Measurements from ENCODE around the gene RCCD1. TPM values are rescaled to one million over a fixed set of nuclear protein-coding genes. Genes with fewer than 3 reads are reported as not detected.

The RCCD1 gene
- total and polyA plus RNA-seq, 12 donors: 5.5 to 11.8 (median 7.6) TPM

DNA sequence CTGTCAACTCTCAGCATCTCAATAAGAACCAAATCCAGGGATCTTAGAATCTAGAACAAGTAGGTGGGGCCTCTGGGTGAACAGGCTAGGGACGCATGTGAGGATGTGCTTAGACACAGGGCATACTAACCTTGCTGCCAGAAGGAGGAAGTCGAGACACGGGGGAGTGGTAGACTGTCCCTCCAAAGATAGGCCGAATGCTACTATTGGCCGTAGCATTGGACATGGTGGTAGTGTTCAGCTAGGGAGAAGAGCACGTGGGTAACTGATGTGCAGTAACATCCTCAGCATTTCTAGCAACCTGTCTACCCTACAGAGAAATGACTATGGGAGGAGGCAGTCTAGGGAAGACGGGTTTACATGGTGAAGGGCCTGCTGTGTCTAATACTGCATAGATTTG is 15.6 kb downstream of the RCCD1 start:
- Histone ChIP-seq H3K4me3 (no peak overlapping the region), H3K4me1 (no peaks in the 10 kb centered on the region), H3K9me3 (no peaks in the 10 kb centered on the region), H3K36me3 (peaks cover 0 to 92% (median 0%) of the 10 kb centered on the region in 9 donors), H3K27ac (no peak overlapping the region), H3K27me3 (no peaks in the 10 kb centered on the region)
- WGBS, 2 donors: 92 to 94% methylated on average over 7 of the region's 7 CpGs
- TF ChIP-seq, protein P1, sequence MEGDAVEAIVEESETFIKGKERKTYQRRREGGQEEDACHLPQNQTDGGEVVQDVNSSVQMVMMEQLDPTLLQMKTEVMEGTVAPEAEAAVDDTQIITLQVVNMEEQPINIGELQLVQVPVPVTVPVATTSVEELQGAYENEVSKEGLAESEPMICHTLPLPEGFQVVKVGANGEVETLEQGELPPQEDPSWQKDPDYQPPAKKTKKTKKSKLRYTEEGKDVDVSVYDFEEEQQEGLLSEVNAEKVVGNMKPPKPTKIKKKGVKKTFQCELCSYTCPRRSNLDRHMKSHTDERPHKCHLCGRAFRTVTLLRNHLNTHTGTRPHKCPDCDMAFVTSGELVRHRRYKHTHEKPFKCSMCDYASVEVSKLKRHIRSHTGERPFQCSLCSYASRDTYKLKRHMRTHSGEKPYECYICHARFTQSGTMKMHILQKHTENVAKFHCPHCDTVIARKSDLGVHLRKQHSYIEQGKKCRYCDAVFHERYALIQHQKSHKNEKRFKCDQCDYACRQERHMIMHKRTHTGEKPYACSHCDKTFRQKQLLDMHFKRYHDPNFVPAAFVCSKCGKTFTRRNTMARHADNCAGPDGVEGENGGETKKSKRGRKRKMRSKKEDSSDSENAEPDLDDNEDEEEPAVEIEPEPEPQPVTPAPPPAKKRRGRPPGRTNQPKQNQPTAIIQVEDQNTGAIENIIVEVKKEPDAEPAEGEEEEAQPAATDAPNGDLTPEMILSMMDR (IDR thresholded peaks at IDR 0.05): no peak
- DNase-seq: no peak
- no peak for ATAC-seq
- intact Hi-C loops (cut with DNase I): no loop called here

DNA sequence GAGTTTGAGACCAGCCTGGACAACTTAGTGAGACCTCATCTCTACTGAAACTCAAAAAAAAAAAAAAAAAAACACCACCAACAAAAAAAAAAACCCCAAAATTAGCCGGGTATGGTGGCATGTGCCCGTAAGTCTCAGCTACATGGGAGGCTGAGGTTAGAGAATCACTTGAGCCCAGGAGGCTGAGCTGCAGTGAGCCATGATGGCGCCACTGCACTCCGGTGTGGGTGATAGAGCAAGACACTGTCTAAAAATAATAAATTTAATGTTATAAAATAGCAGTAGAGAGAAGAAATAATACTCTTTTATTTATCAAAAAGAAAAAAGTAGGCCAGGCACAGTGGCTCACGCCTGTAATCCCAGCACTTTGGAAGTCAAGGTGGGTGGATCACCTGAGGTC is 17.4 kb downstream of the RCCD1 start:
- no peaks in the 10 kb centered on the region for H3K27me3 ChIP-seq
- ATAC-seq (no peak), DNase-seq (no peak)
- no peak overlapping the region for H3K4me3 ChIP-seq
- WGBS, 2 donors: 95 to 98% methylated on average over 5 of the region's 5 CpGs
- intact Hi-C loops (cut with DNase I): no loop called here
- no peaks in the 10 kb centered on the region for H3K4me1 ChIP-seq
- no peaks in the 10 kb centered on the region for H3K9me3 ChIP-seq
- no peak overlapping the region for H3K27ac ChIP-seq
- peaks cover 0 to 92% (median 0%) of the 10 kb centered on the region in 9 donors for H3K36me3 ChIP-seq
- TF ChIP-seq, protein P1 (IDR thresholded peaks at IDR 0.05): no peak

DNA sequence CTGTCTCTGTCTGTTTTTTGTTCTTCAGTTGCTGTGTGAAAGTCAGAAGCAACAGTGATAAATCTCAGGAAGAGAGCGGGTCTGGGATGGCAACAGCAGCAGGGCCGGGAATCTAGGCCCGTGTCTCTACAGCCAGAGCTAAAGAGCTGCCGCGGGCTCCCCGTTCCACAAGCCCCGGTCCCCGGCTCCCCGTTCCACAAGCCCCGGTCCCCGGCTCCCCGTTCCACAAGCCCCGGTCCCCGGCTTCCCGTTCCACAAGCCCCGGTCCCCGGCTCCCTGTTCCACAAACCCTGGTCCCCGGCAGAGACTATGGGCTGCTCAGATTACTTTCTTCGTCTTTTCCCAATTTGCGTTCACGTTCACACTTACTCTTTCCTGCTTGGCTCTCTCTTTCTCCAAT is 19.5 kb downstream of the RCCD1 start:
- DNase-seq (no peak), ATAC-seq (no peak)
- H3K27ac ChIP-seq: no peak overlapping the region
- 96 to 97% methylated on average over 21 of the region's 21 CpGs for WGBS, 2 donors
- H3K36me3 ChIP-seq: peaks cover 0 to 88% (median 0%) of the 10 kb centered on the region in 9 donors
- intact Hi-C loops (cut with DNase I): no loop called here
- no peaks in the 10 kb centered on the region for H3K27me3 ChIP-seq
- H3K4me1 ChIP-seq: no peaks in the 10 kb centered on the region
- TF ChIP-seq, protein P1 (IDR thresholded peaks at IDR 0.05): no peak
- no peaks in the 10 kb centered on the region for H3K9me3 ChIP-seq
- H3K4me3 ChIP-seq: no peak overlapping the region

DNA sequence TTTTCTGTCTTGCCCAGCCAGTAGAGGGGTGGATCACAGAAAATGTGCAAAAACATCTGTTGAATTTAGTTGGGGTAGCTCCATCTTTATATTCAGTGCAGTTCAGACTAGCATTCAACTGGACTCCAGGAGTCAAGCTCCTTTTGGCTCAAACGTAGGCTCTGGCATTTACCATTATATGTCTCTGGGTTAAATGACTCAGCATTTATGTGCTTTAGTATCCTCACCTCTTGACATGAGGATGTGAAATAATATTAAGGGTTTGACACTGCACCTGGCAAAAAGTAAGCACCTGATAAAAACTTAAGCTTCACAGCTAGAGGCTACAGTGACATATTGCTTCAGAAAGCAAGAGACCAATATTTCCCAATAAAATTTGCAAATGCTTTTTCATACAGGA is 24.9 kb downstream of the RCCD1 start:
- WGBS, 2 donors: 55 to 67% methylated on average over 1 of the region's 1 CpG
- no peaks in the 10 kb centered on the region for H3K4me1 ChIP-seq
- H3K27me3 ChIP-seq: no peaks in the 10 kb centered on the region
- intact Hi-C loops (cut with DNase I): no loop called here
- DNase-seq: no peak
- TF ChIP-seq, protein P1 (IDR thresholded peaks at IDR 0.05): no peak
- peaks cover 0 to 88% (median 0%) of the 10 kb centered on the region in 9 donors for H3K36me3 ChIP-seq
- H3K9me3 ChIP-seq: no peaks in the 10 kb centered on the region
- no peak overlapping the region for H3K4me3 ChIP-seq
- ATAC-seq: no peak
- H3K27ac ChIP-seq: no peak overlapping the region
